ENCODE measurements around the gene SEMA3G.

SEMA3G gene

DNA sequence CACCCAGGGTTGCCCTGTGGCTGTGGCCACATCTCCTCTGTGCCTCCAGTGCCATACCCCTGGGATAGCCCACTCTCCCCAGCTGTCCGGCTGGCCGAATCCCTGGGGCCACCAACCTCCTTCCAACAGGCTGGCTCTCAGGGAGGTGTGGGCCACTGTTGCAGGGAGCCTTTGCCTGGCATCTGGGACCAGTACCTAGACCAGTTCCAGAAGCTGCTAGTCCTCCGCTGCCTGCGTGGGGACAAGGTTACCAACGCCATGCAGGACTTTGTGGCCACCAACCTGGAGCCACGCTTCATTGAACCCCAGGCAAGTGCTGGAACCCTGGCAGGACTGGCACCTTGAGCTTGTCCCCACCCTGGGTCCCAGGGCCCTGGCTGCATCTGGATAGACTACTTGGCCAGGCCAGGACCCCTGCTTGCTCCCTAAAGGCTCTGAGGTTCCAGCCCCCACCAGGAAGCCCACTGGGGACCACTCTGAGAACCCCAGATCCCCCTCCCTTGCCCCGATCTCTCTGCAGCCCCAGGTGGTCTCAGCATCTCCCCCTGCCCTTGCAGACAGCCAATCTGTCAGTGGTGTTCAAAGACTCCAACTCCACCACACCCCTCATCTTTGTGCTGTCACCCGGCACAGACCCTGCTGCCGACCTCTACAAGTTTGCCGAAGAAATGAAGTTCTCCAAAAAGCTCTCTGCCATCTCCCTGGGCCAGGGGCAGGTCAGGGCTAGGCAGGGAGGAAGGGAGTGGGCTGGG lies 50.0 kb downstream of the SEMA3G start:
- no peak for DNase-seq

DNA sequence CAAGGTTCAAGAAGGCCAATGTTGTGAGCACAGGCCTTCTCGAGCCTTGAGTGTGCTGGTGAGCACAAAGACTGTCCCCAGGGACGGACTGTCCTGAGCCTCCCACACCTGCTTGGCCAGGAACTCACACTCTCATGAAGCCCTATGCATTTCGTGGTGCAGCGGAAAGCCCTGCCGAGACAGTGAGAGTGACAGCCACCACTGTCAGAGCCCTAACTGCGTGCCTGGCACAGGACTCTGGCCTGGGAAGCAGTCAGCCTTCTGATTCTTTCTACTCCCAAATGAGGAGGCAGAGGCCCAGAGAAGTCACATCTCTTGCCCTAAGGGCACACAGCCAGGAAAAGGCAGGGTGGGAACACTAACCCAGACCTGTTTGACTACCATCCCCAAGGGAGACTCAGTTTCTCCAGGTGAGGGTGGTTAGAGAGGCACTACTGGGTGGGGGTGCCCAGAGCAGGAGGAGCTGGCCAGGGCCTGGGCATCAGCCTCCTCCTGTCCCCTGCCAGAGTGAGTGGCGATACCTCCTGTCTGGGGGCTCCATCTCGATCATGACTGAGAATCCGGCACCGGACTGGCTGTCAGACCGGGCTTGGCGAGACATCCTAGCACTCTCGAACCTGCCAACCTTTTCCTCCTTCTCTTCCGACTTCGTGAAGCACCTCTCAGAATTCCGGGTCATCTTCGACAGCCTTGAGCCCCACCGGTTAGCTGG lies 50.8 kb downstream of the SEMA3G start:
- DNase-seq: no peak

DNA sequence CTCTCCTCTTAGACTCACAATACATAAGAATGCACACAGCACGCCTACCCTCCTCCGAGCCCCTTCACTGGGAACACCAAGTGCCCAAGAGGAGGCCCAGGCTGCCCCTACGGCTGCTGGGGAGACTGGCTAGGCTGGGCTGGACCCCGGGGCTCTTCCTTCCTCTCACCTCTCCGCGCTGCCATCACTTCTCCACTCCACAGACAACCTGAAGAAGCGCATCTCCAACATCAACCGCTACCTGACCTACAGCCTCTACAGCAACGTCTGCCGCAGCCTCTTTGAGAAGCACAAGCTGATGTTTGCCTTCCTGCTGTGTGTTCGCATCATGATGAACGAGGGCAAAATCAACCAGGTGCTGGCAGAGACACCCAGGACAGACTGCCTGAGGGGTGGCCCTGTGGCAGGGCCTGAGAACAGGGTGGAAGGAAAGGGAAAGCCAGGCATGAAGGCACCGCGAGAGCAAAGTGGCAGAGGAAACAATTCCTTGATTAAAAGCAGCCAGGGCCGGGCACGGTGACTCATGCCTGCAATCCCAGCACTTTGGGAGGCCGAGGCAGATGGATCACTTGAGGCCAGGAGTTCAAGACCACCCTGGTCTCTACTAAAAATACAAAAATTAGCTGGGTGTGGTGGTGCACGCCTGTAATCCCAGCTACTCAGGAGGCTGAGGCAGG lies 51.6 kb downstream of the SEMA3G start:
- peak in 1 of 2 experiments; percentile 36 for DNase-seq

DNA sequence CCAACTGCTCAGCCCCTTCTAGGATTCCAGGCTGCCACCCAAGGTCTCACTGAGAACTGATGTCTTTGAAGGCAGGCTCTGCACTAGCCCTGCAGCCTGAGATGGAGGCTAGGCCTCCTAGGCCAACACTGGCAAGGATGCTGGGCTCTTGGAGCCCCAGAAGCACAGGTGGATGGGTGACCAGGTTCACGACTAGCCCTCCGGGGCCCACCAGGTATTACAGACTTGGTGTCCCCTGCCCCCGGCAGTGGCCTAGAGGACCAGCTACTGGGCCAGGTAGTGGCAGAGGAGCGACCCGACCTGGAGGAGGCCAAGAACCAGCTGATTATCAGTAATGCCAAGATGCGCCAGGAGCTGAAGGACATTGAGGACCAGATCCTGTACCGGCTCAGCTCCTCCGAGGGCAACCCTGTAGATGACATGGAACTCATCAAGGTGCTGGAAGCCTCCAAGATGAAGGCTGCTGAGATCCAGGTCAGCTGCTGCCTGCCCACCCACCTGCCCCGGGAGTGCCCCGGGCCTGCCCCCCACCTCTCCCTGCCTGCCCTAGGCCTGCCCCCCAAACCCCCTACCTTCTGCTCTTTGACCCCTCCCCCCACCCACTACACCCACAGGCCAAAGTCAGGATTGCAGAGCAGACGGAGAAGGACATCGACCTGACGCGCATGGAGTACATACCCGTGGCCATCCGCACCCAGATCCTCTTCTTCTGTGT lies 52.5 kb downstream of the SEMA3G start:
- no peak for DNase-seq

DNA sequence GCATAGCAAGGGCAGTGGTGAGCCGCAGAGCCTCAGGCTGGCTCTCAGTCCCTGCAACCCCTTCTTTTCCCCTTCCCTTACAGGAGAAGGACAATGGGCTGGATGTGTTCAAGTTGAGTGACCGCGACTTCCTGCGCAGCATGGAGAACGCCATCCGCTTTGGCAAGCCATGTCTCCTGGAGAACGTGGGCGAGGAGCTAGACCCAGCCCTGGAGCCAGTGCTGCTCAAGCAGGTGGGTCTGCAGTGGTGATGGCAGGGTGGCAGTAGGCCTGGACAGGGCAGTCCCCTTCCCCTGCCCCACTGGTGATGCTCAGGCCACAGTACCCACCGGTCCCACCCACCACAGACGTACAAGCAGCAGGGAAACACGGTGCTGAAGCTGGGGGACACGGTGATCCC lies 53.8 kb downstream of the SEMA3G start:
- no peak for DNase-seq

DNA sequence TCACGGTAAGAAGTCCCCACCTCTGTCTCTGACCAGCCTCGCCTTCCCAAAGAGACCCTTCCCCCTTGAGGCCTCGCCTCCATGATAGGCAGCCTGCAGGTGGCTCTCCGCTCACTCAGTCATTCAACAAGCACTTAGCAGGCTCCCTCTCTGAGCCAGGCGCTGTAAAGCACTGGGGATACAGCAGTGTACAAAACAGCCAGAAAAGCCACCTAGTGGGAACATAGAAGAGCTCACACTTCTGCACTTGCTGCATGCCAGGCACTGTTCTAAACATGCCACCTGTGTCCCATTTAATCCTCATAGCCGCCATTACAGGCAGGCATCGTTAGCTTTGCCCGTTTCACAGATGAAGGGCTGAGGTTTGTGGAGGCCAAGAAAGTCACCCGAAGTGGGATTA lies 56.0 kb downstream of the SEMA3G start:
- DNase-seq: no peak

DNA sequence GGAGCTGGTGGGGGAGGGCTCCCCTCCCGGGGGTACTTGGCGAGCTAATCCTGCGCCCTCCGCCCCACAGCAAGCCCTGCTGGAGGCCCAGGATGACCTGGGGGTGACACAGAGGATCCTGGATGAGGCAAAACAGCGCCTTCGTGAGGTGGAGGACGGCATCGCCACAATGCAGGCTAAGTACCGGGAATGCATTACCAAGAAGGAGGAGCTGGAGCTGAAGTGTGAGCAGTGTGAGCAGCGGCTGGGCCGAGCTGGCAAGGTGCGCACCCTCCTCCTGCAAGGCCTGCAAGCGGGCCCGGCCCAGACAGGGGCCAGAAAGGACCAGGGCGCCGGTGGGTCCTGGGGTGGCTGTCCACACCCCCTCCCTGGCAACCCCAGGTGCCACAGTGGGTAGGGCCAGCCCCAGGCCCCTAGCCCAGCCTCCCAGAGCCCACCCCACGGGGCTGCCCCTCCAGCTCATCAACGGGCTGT lies 56.5 kb downstream of the SEMA3G start:
- DNase-seq: no peak

DNA sequence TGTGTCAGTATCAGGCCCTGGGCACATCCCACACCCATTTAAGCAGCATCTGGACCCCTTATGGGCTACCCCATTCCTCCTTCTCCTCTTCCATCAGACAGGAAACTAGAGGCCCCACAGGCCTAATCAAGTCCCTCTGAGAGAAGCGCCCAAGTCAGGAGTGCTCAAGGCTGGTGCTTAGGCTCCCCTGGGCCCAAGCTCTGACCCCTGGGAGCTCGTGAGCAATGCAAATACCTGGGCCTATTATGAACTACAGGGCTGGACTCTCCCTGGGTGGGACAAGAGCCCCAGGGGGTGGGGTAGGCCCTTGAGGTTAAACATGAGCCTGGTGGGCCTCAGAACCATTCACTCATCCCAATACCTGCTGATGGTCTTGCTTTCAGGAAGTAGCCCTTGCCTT lies 57.4 kb downstream of the SEMA3G start:
- no peak for DNase-seq

DNA sequence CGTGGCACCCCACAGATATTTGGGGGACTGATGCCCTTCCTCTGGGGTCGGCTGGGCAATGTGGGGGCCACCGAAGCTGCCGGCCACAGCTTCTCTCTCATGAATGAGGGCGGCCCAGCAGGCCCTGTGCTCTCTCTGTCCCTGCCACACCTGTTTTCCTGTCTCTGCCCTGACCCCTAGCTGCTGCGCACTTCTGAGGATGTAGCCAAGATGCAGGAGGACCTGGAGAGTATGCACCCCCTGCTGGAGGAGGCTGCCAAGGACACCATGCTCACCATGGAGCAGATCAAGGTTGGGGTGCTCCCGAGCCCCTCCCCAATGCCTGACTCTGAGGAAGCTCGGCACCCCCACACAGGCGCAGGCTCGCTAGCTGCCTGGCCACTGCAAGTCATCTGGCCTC lies 59.7 kb downstream of the SEMA3G start:
- DNase-seq: no peak

DNA sequence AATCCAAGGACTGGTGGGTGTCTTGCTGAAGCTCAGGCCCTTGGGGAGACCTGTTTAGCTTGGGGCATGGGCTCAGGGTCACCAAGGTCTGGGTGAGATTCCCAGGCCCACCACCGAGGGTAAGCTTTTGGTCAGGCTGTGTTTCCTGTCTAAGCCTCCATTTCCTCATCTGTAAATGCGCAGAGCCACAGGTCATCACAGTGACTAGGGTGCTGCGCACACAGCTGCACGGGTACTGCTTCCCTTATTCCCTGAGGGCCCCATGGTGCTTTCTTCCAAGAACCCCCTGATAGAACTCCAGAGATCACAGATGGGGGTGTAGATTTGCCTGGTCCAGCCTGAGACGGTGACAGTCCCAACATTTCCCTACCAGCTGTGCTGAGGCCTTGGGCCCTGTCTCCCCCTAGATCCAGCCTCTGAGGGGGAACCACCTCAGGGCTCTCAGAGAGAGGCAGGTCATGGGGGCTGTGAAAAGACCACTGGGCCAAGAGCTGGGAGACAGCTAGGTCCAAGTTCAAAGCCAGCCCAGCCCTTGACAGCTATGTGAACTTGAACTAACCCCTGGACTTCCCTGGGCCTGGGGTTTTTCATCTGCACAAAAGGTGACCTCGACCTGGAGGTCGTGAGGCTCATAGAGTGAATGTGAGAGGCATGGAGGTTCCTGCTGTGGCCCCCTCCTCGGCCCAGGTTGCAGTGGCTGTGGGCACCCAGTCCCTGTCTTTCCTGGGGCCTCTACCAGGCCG lies 60.7 kb downstream of the SEMA3G start:
- no peak for DNase-seq

DNA sequence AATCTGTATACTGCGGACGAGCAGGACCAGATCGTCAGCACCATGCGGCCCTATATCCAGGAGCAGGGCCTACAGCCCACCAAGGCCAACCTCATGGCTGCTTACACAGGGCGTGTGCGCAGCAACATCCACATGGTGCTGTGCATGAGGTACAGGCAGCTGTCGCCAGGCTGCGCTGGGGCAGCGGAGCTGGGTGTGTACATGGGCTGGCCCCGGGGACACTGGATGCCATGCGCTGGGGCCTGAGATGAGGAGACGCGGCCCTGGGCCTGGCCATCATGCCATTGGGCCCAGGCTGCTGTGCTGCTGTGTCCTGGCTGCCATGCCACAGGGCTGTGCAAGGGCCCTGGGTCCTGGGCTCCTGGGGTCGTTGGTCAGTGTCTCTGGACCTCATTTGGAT lies 61.5 kb downstream of the SEMA3G start:
- DNase-seq: no peak
